GM12872 (cell line): ENCODE data around the gene MYO3B.

Experiments used
- CTCF ChIP-seq: IDR thresholded peaks from 3 replicates; pipeline ENCODE4 v1.5.1; 2011; ENCODE audit warnings: low read depth, mild to moderate bottlenecking, low read length, moderate library complexity; ENCODE audit not compliant: insufficient read depth

MYO3B gene

GRCh38 chr2:170586571-170587095 lies 408.7 kb downstream of the MYO3B start:
- TF ChIP-seq CTCF = no peak

GRCh38 chr2:170587117-170587516 lies 409.2 kb downstream of the MYO3B start:
- no peak for TF ChIP-seq CTCF

- no peak for TF ChIP-seq CTCF
Measured at GRCh38 chr2:170587922-170588321, 410.0 kb downstream of the MYO3B start.

- TF ChIP-seq CTCF = no peak
Measured at GRCh38 chr2:170588729-170589128, 410.8 kb downstream of the MYO3B start.

GRCh38 chr2:170596576-170596975 lies 418.6 kb downstream of the MYO3B start:
- no peak for TF ChIP-seq CTCF

- no peak for TF ChIP-seq CTCF
Measured at GRCh38 chr2:170598067-170598395, 420.1 kb downstream of the MYO3B start.

- TF ChIP-seq CTCF = no peak
Measured at GRCh38 chr2:170601489-170601888, 423.5 kb downstream of the MYO3B start.

GRCh38 chr2:170605862-170606261 lies 427.9 kb downstream of the MYO3B start:
- no peak for TF ChIP-seq CTCF
